HepG2 (cell line): ENCODE data around the gene ACD. TPM values are rescaled to one million over a fixed set of nuclear protein-coding genes. Genes with fewer than 3 reads are reported as not detected.

Experiments
- ATAC-seq: fragments of 200-7000 bp; cut with Tn5 transposase; 3 replicates; pipeline ENCODE4 v1.9.1; 2020; ENCODE audit warnings: mild to moderate bottlenecking, moderate library complexity
- BruUV-seq: library from RNA; stranded (reverse); fragments of 400-500 nt; replicated peaks from 2 replicates; lab custom pipeline; 2021; lab: Mats Ljungman, UMichigan
- CTCF ChIA-PET: fragments of 300-600 bp; formaldehyde crosslinking; extraction: SDS; loops from one replicate; lab custom pipeline; 2021; ENCODE audit warnings: low total read pairs, inconsistent platforms, low intra/inter-chr PET ratio; lab: Yijun Ruan, JAX
- POLR2A ChIA-PET: fragments of 350-600 bp; sonication (Branson Sonifier 250); formaldehyde crosslinking; loops from one replicate; lab custom pipeline; 2020; ENCODE audit warnings: antibody characterized with exemption, inconsistent platforms; lab: Yijun Ruan, JAX
- DNase-seq: peaks from one replicate; pipeline ENCODE4 v3.0.0-alpha.2; 2015; ENCODE audit warnings: low spot score
- FAIRE-seq: peaks from 3 replicates; lab custom pipeline; 2011; peaks lifted over from hg19 to GRCh38; lab: Jason Lieb, UNC
- H2AFZ ChIP-seq: one replicate; pipeline ENCODE4 v1.6.1; 2011; ENCODE audit warnings: low read length, inconsistent platforms
- H3K27ac ChIP-seq: fragments of 300-600 bp; 3 replicates; pipeline ENCODE4 v1.8.0; 2011; ENCODE audit warnings: mixed run types, mild to moderate bottlenecking, mixed read lengths, low read length, inconsistent platforms; ENCODE audit not compliant: insufficient read depth; ENCODE audit errors: extremely low read length
- H3K27me3 ChIP-seq, 2 experiments: fragments of 200-600 bp in 1 of 2; 2 replicates in 1 of 2; 3 replicates in 1 of 2; pipeline versions ENCODE4 v1.6.0 to v1.8.0; 2011; ENCODE audit warnings: low read length in 2 of 2, mild to moderate bottlenecking in 2 of 2, moderate library complexity in 2 of 2, inconsistent platforms in 1 of 2; ENCODE audit not compliant: insufficient read depth in 2 of 2, control insufficient read depth in 1 of 2
- H3K36me3 ChIP-seq, 2 experiments: fragments of 200-600 bp in 1 of 2; replicated peaks in 1 of 2; 2 replicates in 1 of 2; 3 replicates in 1 of 2; pipeline versions ENCODE4 v1.5.1 to v1.8.0; 2011; ENCODE audit warnings: low read length in 2 of 2, inconsistent platforms in 1 of 2; ENCODE audit not compliant: insufficient read depth in 2 of 2, control insufficient read depth in 1 of 2
- H3K4me1 ChIP-seq: 2 replicates; pipeline ENCODE4 v1.5.1; 2012; ENCODE audit warnings: low read length, inconsistent platforms; ENCODE audit not compliant: insufficient read depth
- H3K4me2 ChIP-seq: 2 replicates; pipeline ENCODE4 v1.6.0; 2011; ENCODE audit warnings: low read depth, low read length, inconsistent platforms
- H3K4me3 ChIP-seq, 3 experiments: fragments of 200-600 bp in 1 of 3; sonication (generic), shearing (Covaris generic) in 1 of 3; replicated peaks in 1 of 3; 2 replicates each; pipeline ENCODE4 v1.5.1; 2011 to 2016; ENCODE audit warnings: low read length in 3 of 3, inconsistent platforms in 2 of 3, low read depth in 2 of 3, mild to moderate bottlenecking in 2 of 3, control low read depth in 1 of 3, mixed read lengths in 1 of 3; ENCODE audit not compliant: insufficient read depth in 1 of 3
- H3K79me2 ChIP-seq: one replicate; pipeline ENCODE4 v1.6.1; 2011; ENCODE audit warnings: low read length, inconsistent platforms; ENCODE audit not compliant: insufficient read depth
- H3K9ac ChIP-seq: 2 replicates; pipeline ENCODE4 v1.6.0; 2011; ENCODE audit warnings: mild to moderate bottlenecking, low read depth, low read length, inconsistent platforms; ENCODE audit not compliant: insufficient read depth
- H3K9me3 ChIP-seq: 2 replicates; pipeline ENCODE4 v1.5.1; 2012; ENCODE audit warnings: mild to moderate bottlenecking, low read length
- H4K20me1 ChIP-seq: 2 replicates; pipeline ENCODE4 v1.6.0; 2011; ENCODE audit warnings: inconsistent platforms, mild to moderate bottlenecking, low read length, moderate library complexity; ENCODE audit not compliant: insufficient read depth
- ATF5 ChIP-seq: sonication (generic); formaldehyde crosslinking; IDR thresholded peaks from 2 replicates; pipeline ENCODE4 v1.4.0; 2020; ENCODE audit warnings: mild to moderate bottlenecking, low read depth, missing genetic modification reagents
- CAMTA2 ChIP-seq: sonication (generic); formaldehyde crosslinking; IDR thresholded peaks from 2 replicates; pipeline ENCODE4 v1.4.0; 2020; ENCODE audit warnings: mild to moderate bottlenecking, missing genetic modification reagents, borderline replicate concordance
- HES4 ChIP-seq: sonication (generic); formaldehyde crosslinking; IDR thresholded peaks from 2 replicates; pipeline ENCODE4 v1.9.0; 2021; ENCODE audit warnings: mild to moderate bottlenecking, missing genetic modification reagents, borderline replicate concordance
- IRF1 ChIP-seq: sonication (generic); formaldehyde crosslinking; IDR thresholded peaks from 2 replicates; pipeline ENCODE4 v1.4.0; 2020; ENCODE audit warnings: low read depth, mild to moderate bottlenecking, missing genetic modification reagents
- KLF12 ChIP-seq: sonication (generic); formaldehyde crosslinking; IDR thresholded peaks from 2 replicates; pipeline ENCODE4 v1.4.0; 2020; ENCODE audit warnings: missing genetic modification reagents, borderline replicate concordance
- RORA ChIP-seq: sonication (generic); formaldehyde crosslinking; IDR thresholded peaks from 2 replicates; pipeline ENCODE4 v1.5.0; 2020; ENCODE audit warnings: mild to moderate bottlenecking, missing genetic modification reagents, moderate library complexity
- SMARCC2 ChIP-seq: fragments of 450-650 bp; IDR thresholded peaks from 2 replicates; pipeline ENCODE4 v1.6.1; 2017; ENCODE audit warnings: antibody characterized with exemption, mild to moderate bottlenecking
- SRSF1 ChIP-seq: fragments of 200-400 bp; formaldehyde crosslinking; optimal IDR thresholded peaks from 2 replicates; pipeline ENCODE3; 2017; ENCODE audit warnings: mild to moderate bottlenecking, low read depth, low read length, moderate library complexity
- TBL1XR1 ChIP-seq: fragments of 150-350 bp; IDR thresholded peaks from 2 replicates; pipeline ENCODE4 v1.6.1; 2014; ENCODE audit warnings: borderline replicate concordance, low read length; ENCODE audit not compliant: partially characterized antibody
- TCF7L2 ChIP-seq: IDR thresholded peaks from 2 replicates; pipeline ENCODE4 v1.6.1; 2011; ENCODE audit warnings: mild to moderate bottlenecking, low read depth, low read length, moderate library complexity
- TSC22D2 ChIP-seq: sonication (generic); formaldehyde crosslinking; IDR thresholded peaks from 2 replicates; pipeline ENCODE4 v1.5.1; 2020; ENCODE audit warnings: missing genetic modification reagents, mild to moderate bottlenecking, borderline replicate concordance
- ZBTB20 ChIP-seq: sonication (generic); formaldehyde crosslinking; IDR thresholded peaks from 2 replicates; pipeline ENCODE4 v1.8.1; 2023; ENCODE audit warnings: missing genetic modification reagents, low read depth, mild to moderate bottlenecking, borderline replicate concordance
- ZNF138 ChIP-seq: sonication (generic); formaldehyde crosslinking; IDR thresholded peaks from 2 replicates; pipeline ENCODE4 v1.5.0; 2020; ENCODE audit warnings: mild to moderate bottlenecking, low read depth, missing genetic modification reagents
- ZNF609 ChIP-seq: sonication (generic); formaldehyde crosslinking; IDR thresholded peaks from 2 replicates; pipeline ENCODE4 v1.4.0; 2020; ENCODE audit warnings: mild to moderate bottlenecking, missing genetic modification reagents, borderline replicate concordance
- ZNF644 ChIP-seq: IDR thresholded peaks from 2 replicates; pipeline ENCODE4 v1.6.1; 2016; ENCODE audit warnings: low read depth
- ZNF737 ChIP-seq: sonication (generic); formaldehyde crosslinking; IDR thresholded peaks from 2 replicates; pipeline ENCODE4 v1.5.0; 2020; ENCODE audit warnings: missing genetic modification reagents, mild to moderate bottlenecking, borderline replicate concordance
- ZNF740 ChIP-seq: sonication (generic); formaldehyde crosslinking; IDR thresholded peaks from 2 replicates; pipeline ENCODE4 v1.4.0; 2020; ENCODE audit warnings: missing genetic modification reagents
- ZSCAN12 ChIP-seq: sonication (generic); formaldehyde crosslinking; IDR thresholded peaks from 2 replicates; pipeline ENCODE4 v1.9.0; 2021; ENCODE audit warnings: mild to moderate bottlenecking, missing genetic modification reagents
- WGBS: methylation state at CpG from one replicate; pipeline ENCODE4 v1.1.6; 2017; ENCODE audit warnings: low lambda C conversion rate; 5-methylcytosine and 5-hydroxymethylcytosine counted together
- in situ Hi-C: cut with HindIII; loops from 2 replicates; pipeline ENCODE4 v1.10.0; 2017; ENCODE audit warnings: low pct_unique_long_range_greater_than_20kb; ENCODE audit not compliant: extremely low pct_ligation_motif_present
- intact Hi-C: fragments of 100-400 bp; cut with micrococcal nuclease; formaldehyde crosslinking; loops from one replicate; pipeline ENCODE4 v1.10.0; 2022; ENCODE audit not compliant: unreplicated experiment
- polyA plus RNA-seq, 8 experiments: library from polyadenylated mRNA; depleted of rRNA in 3 of 8; stranded (reverse) in 7 of 8; unstranded in 1 of 8; fragments of >200 nt; fragmentation: Illumina TruSeq in 4 of 8; extraction: Trizol in 4 of 8; gene quantifications; 2 replicates each; pipeline versions ENCODE4 v1.2.1 to v1.2.3, GENCODE V29; 2011 to 2016; ENCODE audit warnings: low read depth in 4 of 8, missing spikeins in 1 of 8, mixed read lengths in 1 of 8; ENCODE audit not compliant: insufficient read depth in 1 of 8
- total RNA-seq, 5 experiments: library from RNA; depleted of rRNA; stranded (reverse); fragments of >200 nt; fragmentation: Illumina TruSeq; extraction: Trizol; gene quantifications; 2 replicates each; pipeline ENCODE4 v1.2.3, GENCODE V29; 2016; ENCODE audit warnings: low read depth in 1 of 5

Gene ACD
- total and polyA plus RNA-seq, 2 of the 13 experiments (the other 11 are each of a cell fraction or from before 2014, with no cell fraction given) = 32.6 to 38.3 TPM

GRCh38 chr16:67677712-67678111 lies 17.7 kb upstream of the ACD start (continued):
- no peak for TF ChIP-seq ZSCAN12 (CRISPR knock-in tag)
- TF ChIP-seq, all 625 proteins: peak for 2

- in situ Hi-C loops = no loop called here
- 0 out of 2 replicates have a peak, but pooled peaks cover 5% of the 10 kb centered on the region for H3K4me1 ChIP-seq
- no TSS peak for BruUV-seq
- intact Hi-C loops = no loop called here
- no peak for DNase-seq
- H2AFZ ChIP-seq = no peak overlapping the region
- ChIA-PET POLR2A (no interaction called here), CTCF (no interaction called here)
- H3K27ac ChIP-seq = no peak overlapping the region
- no peak overlapping the region for H3K4me2 ChIP-seq
- H3K9ac ChIP-seq = no peak overlapping the region
- H3K4me3 ChIP-seq = no peak overlapping the region
- no peaks in the 10 kb centered on the region for H4K20me1 ChIP-seq
- no peaks in the 10 kb centered on the region for H3K9me3 ChIP-seq
- no peak for ATAC-seq
- H3K36me3 ChIP-seq = peaks cover 3 to 8% of the 10 kb centered on the region in 2 experiments; a peak in 4 of 5 replicates
- 84% methylated on average over 8 of the region's 8 CpGs for WGBS
- H3K27me3 ChIP-seq = no peaks in the 10 kb centered on the region
- no peak for FAIRE-seq
- H3K79me2 ChIP-seq = no peaks in the 10 kb centered on the region
- TF ChIP-seq ZNF644 (CRISPR knock-in tag) (no peak), KLF12 (CRISPR knock-in tag) (no peak), ZBTB20 (CRISPR knock-in tag) (no peak), TCF7L2 (no peak), RORA (CRISPR knock-in tag) (no peak), TBL1XR1 (no peak), ZNF740 (CRISPR knock-in tag) (no peak), CAMTA2 (CRISPR knock-in tag) (no peak), TSC22D2 (CRISPR knock-in tag) (no peak), HES4 (no peak), ZNF138 (CRISPR knock-in tag) (no peak), ZNF737 (no peak), ZNF609 (CRISPR knock-in tag) (no peak), SMARCC2 (no peak), SRSF1 (no peak), ATF5 (CRISPR knock-in tag) (no peak), IRF1 (no peak)
These were observed 16.9 kb upstream of the ACD start for GRCh38 chr16:67676939-67677338.
